AG04450 (cell line): ENCODE measurements around the gene SLC4A9. TPM values are rescaled to one million over a fixed set of nuclear protein-coding genes. Genes with fewer than 3 reads are reported as not detected.

Experiments
- CTCF ChIA-PET: fragments of 300-600, 350-600 bp; formaldehyde crosslinking; extraction: SDS; loops from one replicate; lab custom pipeline; 2022; ENCODE audit warnings: antibody characterized with exemption, inconsistent platforms; lab: Charles Lee
- POLR2A ChIA-PET: fragments of 350-600 bp; formaldehyde crosslinking; extraction: SDS; loops from one replicate; lab custom pipeline; 2021; ENCODE audit warnings: antibody characterized with exemption, inconsistent platforms; lab: Yijun Ruan, JAX
- DNase-seq: peaks from one replicate; pipeline ENCODE4 v3.0.0-alpha.2; 2011; ENCODE audit warnings: low read depth, low spot score
- H3K27ac ChIP-seq: one replicate; pipeline ENCODE4 v1.5.1; 2012; ENCODE audit warnings: low read depth, low read length, control low read depth
- H3K27me3 ChIP-seq: one replicate; pipeline ENCODE4 v1.6.0; 2012; ENCODE audit warnings: low read length; ENCODE audit not compliant: control insufficient read depth, insufficient read depth
- H3K4me3 ChIP-seq: 2 replicates; pipeline ENCODE4 v1.5.1; 2011; ENCODE audit warnings: mild to moderate bottlenecking, low read depth, low read length, control low read depth
- H3K9me3 ChIP-seq: 2 replicates; pipeline ENCODE4 v1.5.1; 2012; ENCODE audit warnings: low read length; ENCODE audit not compliant: control insufficient read depth, insufficient read depth
- polyA plus RNA-seq: library from polyadenylated mRNA; depleted of rRNA; stranded (reverse); fragments of >200 nt; gene quantifications from 2 replicates; pipeline ENCODE4 v1.2.3, GENCODE V29; 2011
- TF ChIP-seq, protein P1 (sequence below): IDR thresholded peaks from 2 replicates; pipeline ENCODE4 v1.5.1; 2011; ENCODE audit warnings: low read depth, low read length, control low read depth, inconsistent platforms

SLC4A9 gene
- polyA plus RNA-seq, 1 experiment: not detected

GRCh38 chr5:140400730-140401361 is 40.9 kb downstream of the SLC4A9 start:
- H3K27me3 ChIP-seq: no peaks in the 10 kb centered on the region
- H3K9me3 ChIP-seq: no peaks in the 10 kb centered on the region; the same call in 1 of the 2 replicates
- POLR2A ChIA-PET: interaction anchor here (0.6 to 1.4 kb wide), 5 partner anchors 10 to 310 kb away, joined by 3 to 8 read pairs (median 4); partner anchors contain the start of genes APBB3, IK, NDUFA2 and SLC35A4
- CTCF ChIA-PET: interaction anchor here (1.4 to 1.8 kb wide), 2 partner anchors 28 to 161 kb away, joined by 3 to 6 read pairs; no protein-coding TSS in a partner anchor
- peak overlapping the region; percentile 68 for H3K27ac ChIP-seq
- TF ChIP-seq, protein P1, sequence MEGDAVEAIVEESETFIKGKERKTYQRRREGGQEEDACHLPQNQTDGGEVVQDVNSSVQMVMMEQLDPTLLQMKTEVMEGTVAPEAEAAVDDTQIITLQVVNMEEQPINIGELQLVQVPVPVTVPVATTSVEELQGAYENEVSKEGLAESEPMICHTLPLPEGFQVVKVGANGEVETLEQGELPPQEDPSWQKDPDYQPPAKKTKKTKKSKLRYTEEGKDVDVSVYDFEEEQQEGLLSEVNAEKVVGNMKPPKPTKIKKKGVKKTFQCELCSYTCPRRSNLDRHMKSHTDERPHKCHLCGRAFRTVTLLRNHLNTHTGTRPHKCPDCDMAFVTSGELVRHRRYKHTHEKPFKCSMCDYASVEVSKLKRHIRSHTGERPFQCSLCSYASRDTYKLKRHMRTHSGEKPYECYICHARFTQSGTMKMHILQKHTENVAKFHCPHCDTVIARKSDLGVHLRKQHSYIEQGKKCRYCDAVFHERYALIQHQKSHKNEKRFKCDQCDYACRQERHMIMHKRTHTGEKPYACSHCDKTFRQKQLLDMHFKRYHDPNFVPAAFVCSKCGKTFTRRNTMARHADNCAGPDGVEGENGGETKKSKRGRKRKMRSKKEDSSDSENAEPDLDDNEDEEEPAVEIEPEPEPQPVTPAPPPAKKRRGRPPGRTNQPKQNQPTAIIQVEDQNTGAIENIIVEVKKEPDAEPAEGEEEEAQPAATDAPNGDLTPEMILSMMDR: no peak
- peak; percentile 91 for DNase-seq
- H3K4me3 ChIP-seq: peak overlapping the region; percentile 98

DNA sequence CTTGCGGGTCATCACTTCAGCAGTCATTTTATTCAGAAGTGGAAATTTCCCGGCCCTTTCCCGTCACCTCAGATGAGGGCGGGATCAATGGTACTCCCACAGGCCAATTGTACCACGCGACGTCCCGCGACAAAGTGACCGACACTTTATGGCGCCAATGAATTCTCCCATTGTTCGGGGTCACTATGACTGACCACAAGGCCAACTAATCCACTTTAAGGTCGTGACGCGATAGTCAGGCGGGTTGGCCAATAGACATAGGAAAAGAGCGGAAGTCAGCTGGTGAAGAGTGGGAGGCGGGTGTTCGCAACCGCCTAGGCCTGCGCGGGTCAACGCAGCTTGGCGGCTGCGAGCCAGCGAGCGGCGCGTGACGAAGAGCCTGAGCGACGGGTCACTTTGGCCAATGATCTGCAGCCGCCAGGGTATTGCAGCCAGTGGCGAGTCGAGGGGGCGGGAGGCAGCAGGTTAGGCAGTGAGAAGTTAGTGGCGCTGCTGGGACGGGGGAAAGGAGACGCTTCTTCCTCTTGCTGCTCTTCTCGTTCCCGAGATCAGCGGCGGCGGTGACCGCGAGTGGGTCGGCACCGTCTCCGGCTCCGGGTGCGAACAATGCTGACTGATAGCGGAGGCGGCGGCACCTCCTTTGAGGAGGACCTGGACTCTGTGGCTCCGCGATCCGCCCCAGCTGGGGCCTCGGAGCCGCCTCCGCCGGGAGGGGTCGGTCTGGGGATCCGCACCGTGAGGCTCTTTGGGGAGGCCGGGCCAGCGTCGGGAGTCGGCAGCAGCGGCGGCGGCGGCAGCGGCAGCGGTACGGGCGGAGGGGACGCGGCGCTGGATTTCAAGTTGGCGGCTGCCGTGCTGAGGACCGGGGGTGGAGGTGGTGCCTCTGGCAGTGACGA is 41.6 kb downstream of the SLC4A9 start, which contains the start of gene ANKHD1:
TSS of gene ANKHD1 (plus strand) at position 472 of the 896 bp plus-strand sequence. CDS start at position 607, 135 bp downstream.
- POLR2A ChIA-PET: interaction anchor here (0.6 to 1.4 kb wide), 6 partner anchors 10 to 309 kb away, joined by 3 to 8 read pairs (median 4); partner anchors contain the start of genes APBB3, IK, NDUFA2 and SLC35A4
- CTCF ChIA-PET: interaction anchor here (0.6 to 1.8 kb wide), 3 partner anchors 29 to 537 kb away, joined by 3 to 6 read pairs (median 3); no protein-coding TSS in a partner anchor
- DNase-seq: peak; percentile 100

DNA sequence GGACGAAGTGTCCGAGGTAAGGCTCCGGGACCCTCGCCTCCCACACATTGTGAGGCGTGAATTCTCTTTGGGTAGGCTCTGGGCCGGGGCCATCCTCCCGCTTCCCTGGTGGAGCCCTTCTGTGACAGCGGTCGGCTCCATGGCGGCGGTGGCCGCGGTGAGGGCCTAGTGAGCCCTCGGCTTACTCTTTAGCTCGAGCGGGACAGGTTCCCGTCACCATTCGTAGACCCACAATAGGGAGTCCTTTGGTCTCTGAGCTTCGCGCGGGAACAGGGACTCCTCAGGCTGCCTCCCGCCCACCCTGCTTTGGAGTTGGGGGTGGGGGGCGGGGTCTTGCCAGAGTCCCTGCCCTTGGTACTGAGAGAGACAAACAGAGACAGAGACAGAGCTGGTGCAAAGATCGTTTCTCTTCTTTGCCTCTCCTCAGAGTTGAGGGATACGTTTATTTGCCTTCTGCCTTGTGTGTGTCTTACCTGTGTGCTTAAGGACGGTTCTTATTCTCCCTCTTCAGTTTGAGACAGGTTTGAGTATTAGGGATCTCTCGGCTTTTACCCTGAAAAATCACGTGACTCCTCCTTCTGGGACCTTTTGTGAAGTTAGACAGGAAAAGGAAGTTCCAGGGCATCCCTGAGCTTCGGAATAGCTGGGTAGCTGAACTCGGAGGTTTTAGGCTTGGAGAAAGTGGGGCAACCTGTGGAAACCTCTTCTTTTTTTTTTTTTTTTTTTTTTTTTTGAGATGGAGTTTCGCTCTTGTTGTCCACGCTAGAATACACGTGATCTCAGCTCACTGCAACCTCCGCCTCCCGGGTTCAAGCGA is 42.5 kb downstream of the SLC4A9 start:
- TF ChIP-seq, protein P1: no peak
- POLR2A ChIA-PET: interaction anchor here (0.7 to 1.1 kb wide), 4 partner anchors 80 to 298 kb away, joined by 3 to 7 read pairs (median 6); partner anchors contain the start of genes HARS1, HARS2 and ZMAT2
- Histone ChIP-seq H3K9me3 (no peaks in the 10 kb centered on the region; the same call in 1 of the 2 replicates), H3K27ac (peak overlapping the region; percentile 11), H3K27me3 (no peaks in the 10 kb centered on the region), H3K4me3 (peak overlapping the region; percentile 93)
- no peak for DNase-seq
- CTCF ChIA-PET: interaction anchor here (0.5 to 1.8 kb wide), 4 partner anchors 30 to 1158 kb away, joined by 4 to 6 read pairs (median 4); no protein-coding TSS in a partner anchor

More for the DNA sequence above, 41.6 kb downstream of the SLC4A9 start, which contains the start of gene ANKHD1:
- H3K27ac ChIP-seq: peak within 1 kb of the TSS; percentile 90
- H3K4me3 ChIP-seq: peak within 1 kb of the TSS; percentile 98
- H3K9me3 ChIP-seq: no peaks in the 10 kb centered on the region; the same call in 1 of the 2 replicates
- no peaks in the 10 kb centered on the region for H3K27me3 ChIP-seq
- TF ChIP-seq, protein P1: no peak

DNA sequence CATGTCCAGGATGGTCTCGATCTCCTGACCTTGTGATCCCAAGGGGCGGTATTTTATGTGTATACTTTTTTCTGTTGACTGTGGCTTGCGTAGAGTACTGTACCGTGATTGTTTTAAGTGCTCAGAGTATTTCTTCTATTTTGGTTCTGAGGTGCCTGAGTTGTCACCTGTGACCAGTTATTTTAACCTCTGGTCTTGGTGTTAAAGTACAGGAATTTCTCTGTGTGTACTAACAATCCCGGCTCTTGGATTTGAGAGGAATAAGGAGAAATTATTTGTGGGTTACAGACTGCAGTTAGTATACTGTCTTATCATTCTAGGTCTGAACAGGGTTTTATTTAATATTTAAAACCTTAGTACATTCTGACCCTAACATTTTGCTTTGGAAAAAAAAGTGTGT is 43.6 kb downstream of the SLC4A9 start:
- TF ChIP-seq, protein P1: no peak
- no peaks in the 10 kb centered on the region; the same call in 1 of the 2 replicates for H3K9me3 ChIP-seq
- H3K27me3 ChIP-seq: no peaks in the 10 kb centered on the region
- no peak for DNase-seq
- ChIA-PET CTCF (interaction anchor here (0.9 kb wide), 1 partner anchor 159 kb away, joined by 3 read pairs; no protein-coding TSS in a partner anchor), POLR2A (no interaction called here)
- no peak overlapping the region for H3K27ac ChIP-seq
- H3K4me3 ChIP-seq: peak overlapping the region; percentile 10; the same call in 1 of the 2 replicates
